ENCODE data around the gene EPHB6. TPM values are rescaled to one million over a fixed set of nuclear protein-coding genes. Genes with fewer than 3 reads are reported as not detected.

Gene EPHB6
- total RNA-seq, 2 experiments from 2014 or later: 0.41 to 0.57 TPM

- BruUV-seq (replicated peaks): no TSS peak
Measured at GRCh38 chr7:142827951-142828500, 26.9 kb upstream of the EPHB6 start.

GRCh38 chr7:142832417-142832816 lies 22.5 kb upstream of the EPHB6 start:
- no peak overlapping the region for H3K4me3 ChIP-seq (ENCODE audit: low read depth, low read length, poor library complexity, severe bottlenecking)
- intact Hi-C loops (cut with micrococcal nuclease; ENCODE audit: unreplicated experiment): no loop called here
- no TSS peak for BruUV-seq (replicated peaks)
- no peak for DNase-seq (ENCODE audit: low spot score)
- no peaks in the 10 kb centered on the region for H3K36me3 ChIP-seq (ENCODE audit: insufficient read depth, low read length)
- no peaks in the 10 kb centered on the region for H3K9me3 ChIP-seq (ENCODE audit: low read length)
- no peaks in the 10 kb centered on the region for H3K79me2 ChIP-seq (ENCODE audit: insufficient read depth, low read depth, low read length)
- no peaks in the 10 kb centered on the region for H4K20me1 ChIP-seq (ENCODE audit: insufficient read depth, low read length)
- H3K27ac ChIP-seq (ENCODE audit: low read depth, low read length, poor library complexity, severe bottlenecking): no peak overlapping the region
- CTCF ChIA-PET (ENCODE audit: unreplicated experiment): no interaction called here
- H3K9me2 ChIP-seq (ENCODE audit: insufficient read depth, low read length): no peaks in the 10 kb centered on the region
- TF ChIP-seq CTCF (conservative IDR thresholded peaks at IDR 0.05; ENCODE audit: low read length) (no peak), EZH2phosphoT487 (IDR thresholded peaks at IDR 0.05; ENCODE audit: borderline replicate concordance, low read depth, low read length) (no peak)
- H3K4me1 ChIP-seq (ENCODE audit: insufficient read depth, low read length, poor library complexity, severe bottlenecking): no peaks in the 10 kb centered on the region
- H3K4me2 ChIP-seq (ENCODE audit: low read length): no peak overlapping the region
- H2AFZ ChIP-seq (ENCODE audit: low read length): no peak overlapping the region
- POLR2A ChIA-PET: no interaction called here

More at GRCh38 chr7:142827951-142828500, 26.9 kb upstream of the EPHB6 start:
- Histone ChIP-seq H2AFZ (ENCODE audit: low read length) (no peak overlapping the region), H3K4me2 (ENCODE audit: low read length) (no peak overlapping the region), H3K9me3 (ENCODE audit: low read length) (peaks cover 19% of the 10 kb centered on the region; the same call in 1 of the 2 replicates), H4K20me1 (ENCODE audit: insufficient read depth, low read length) (no peaks in the 10 kb centered on the region), H3K9me2 (ENCODE audit: insufficient read depth, low read length) (no peaks in the 10 kb centered on the region), H3K4me1 (ENCODE audit: insufficient read depth, low read length, poor library complexity, severe bottlenecking) (no peaks in the 10 kb centered on the region), H3K27ac (ENCODE audit: low read depth, low read length, poor library complexity, severe bottlenecking) (no peak overlapping the region), H3K36me3 (ENCODE audit: insufficient read depth, low read length) (no peaks in the 10 kb centered on the region), H3K79me2 (ENCODE audit: insufficient read depth, low read depth, low read length) (no peaks in the 10 kb centered on the region), H3K4me3 (ENCODE audit: low read depth, low read length, poor library complexity, severe bottlenecking) (no peak overlapping the region)
- ChIA-PET POLR2A (interaction anchor here (0.6 to 1.2 kb wide), 4 partner anchors 9 to 42 kb away, joined by 3 to 6 read pairs (median 4); no protein-coding TSS in a partner anchor), CTCF (ENCODE audit: unreplicated experiment) (no interaction called here)
- DNase-seq (ENCODE audit: low spot score): no peak
- intact Hi-C loops (cut with micrococcal nuclease; ENCODE audit: unreplicated experiment): no loop called here
- no peak for TF ChIP-seq EZH2phosphoT487 (IDR thresholded peaks at IDR 0.05; ENCODE audit: borderline replicate concordance, low read depth, low read length)
- no peak for TF ChIP-seq CTCF (conservative IDR thresholded peaks at IDR 0.05; ENCODE audit: low read length)

- intact Hi-C loops (cut with micrococcal nuclease; ENCODE audit: unreplicated experiment): no loop called here
- no peak overlapping the region for H2AFZ ChIP-seq (ENCODE audit: low read length)
- no peaks in the 10 kb centered on the region for H3K9me3 ChIP-seq (ENCODE audit: low read length)
- no peak overlapping the region for H3K4me3 ChIP-seq (ENCODE audit: low read depth, low read length, poor library complexity, severe bottlenecking)
- H3K27ac ChIP-seq (ENCODE audit: low read depth, low read length, poor library complexity, severe bottlenecking): no peak overlapping the region
- ChIA-PET POLR2A (no interaction called here), CTCF (ENCODE audit: unreplicated experiment) (no interaction called here)
- no peaks in the 10 kb centered on the region for H3K36me3 ChIP-seq (ENCODE audit: insufficient read depth, low read length)
- no peaks in the 10 kb centered on the region for H3K79me2 ChIP-seq (ENCODE audit: insufficient read depth, low read depth, low read length)
- H3K9me2 ChIP-seq (ENCODE audit: insufficient read depth, low read length): no peaks in the 10 kb centered on the region
- H3K4me2 ChIP-seq (ENCODE audit: low read length): no peak overlapping the region
- TF ChIP-seq EZH2phosphoT487 (IDR thresholded peaks at IDR 0.05; ENCODE audit: borderline replicate concordance, low read depth, low read length) (no peak), CTCF (conservative IDR thresholded peaks at IDR 0.05; ENCODE audit: low read length) (no peak)
- H4K20me1 ChIP-seq (ENCODE audit: insufficient read depth, low read length): no peaks in the 10 kb centered on the region
- no peaks in the 10 kb centered on the region for H3K4me1 ChIP-seq (ENCODE audit: insufficient read depth, low read length, poor library complexity, severe bottlenecking)
- no peak for DNase-seq (ENCODE audit: low spot score)
- BruUV-seq (replicated peaks): no TSS peak
Measured at GRCh38 chr7:142833174-142834048, 21.5 kb upstream of the EPHB6 start.

Data from OCI-LY7 (cell line).